ENCODE measurements around the gene ALDH1A1.

ALDH1A1 gene

GRCh38 chr9:72911247-72911775 lies 41.5 kb downstream of the ALDH1A1 start:
- TF ChIP-seq CTCF (IDR thresholded peaks at IDR 0.05; ENCODE audit: poor library complexity, severe bottlenecking): no peak
- Histone ChIP-seq H3K4me1 (ENCODE audit: insufficient read depth, poor library complexity, severe bottlenecking) (no peaks in the 10 kb centered on the region), H3K4me3 (ENCODE audit: severe bottlenecking) (no peak overlapping the region), H3K27me3 (ENCODE audit: insufficient read depth, poor library complexity, severe bottlenecking) (no peaks in the 10 kb centered on the region), H3K36me3 (ENCODE audit: low read depth) (no peaks in the 10 kb centered on the region), H3K27ac (ENCODE audit: poor library complexity, severe bottlenecking) (no peak overlapping the region), H3K9me3 (ENCODE audit: severe bottlenecking) (no peaks in the 10 kb centered on the region)
- ATAC-seq (ENCODE audit: low read depth) (no peak), DNase-seq (ENCODE audit: low spot score) (no peak)

GRCh38 chr9:72909428-72909827 lies 43.4 kb downstream of the ALDH1A1 start:
- no peak for DNase-seq (ENCODE audit: low spot score)
- Histone ChIP-seq H3K4me3 (ENCODE audit: severe bottlenecking) (no peak overlapping the region), H3K27ac (ENCODE audit: poor library complexity, severe bottlenecking) (no peak overlapping the region), H3K36me3 (ENCODE audit: low read depth) (no peaks in the 10 kb centered on the region), H3K27me3 (ENCODE audit: insufficient read depth, poor library complexity, severe bottlenecking) (no peaks in the 10 kb centered on the region), H3K9me3 (ENCODE audit: severe bottlenecking) (no peaks in the 10 kb centered on the region), H3K4me1 (ENCODE audit: insufficient read depth, poor library complexity, severe bottlenecking) (no peaks in the 10 kb centered on the region)
- no peak for TF ChIP-seq CTCF (IDR thresholded peaks at IDR 0.05; ENCODE audit: poor library complexity, severe bottlenecking)
- ATAC-seq (ENCODE audit: low read depth): no peak

- no peaks in the 10 kb centered on the region for H3K9me3 ChIP-seq (ENCODE audit: severe bottlenecking)
- no peak for ATAC-seq (ENCODE audit: low read depth)
- H3K36me3 ChIP-seq (ENCODE audit: low read depth): no peaks in the 10 kb centered on the region
Measured at GRCh38 chr9:72907421-72907820, 45.4 kb downstream of the ALDH1A1 start.

GRCh38 chr9:72906810-72907209 lies 46.0 kb downstream of the ALDH1A1 start:
- H3K27me3 ChIP-seq (ENCODE audit: insufficient read depth, poor library complexity, severe bottlenecking): no peaks in the 10 kb centered on the region
- no peak overlapping the region for H3K27ac ChIP-seq (ENCODE audit: poor library complexity, severe bottlenecking)
- H3K4me1 ChIP-seq (ENCODE audit: insufficient read depth, poor library complexity, severe bottlenecking): no peaks in the 10 kb centered on the region
- no peaks in the 10 kb centered on the region for H3K9me3 ChIP-seq (ENCODE audit: severe bottlenecking)
- no peak for TF ChIP-seq CTCF (IDR thresholded peaks at IDR 0.05; ENCODE audit: poor library complexity, severe bottlenecking)
- DNase-seq (ENCODE audit: low spot score) (no peak), ATAC-seq (ENCODE audit: low read depth) (no peak)
- H3K36me3 ChIP-seq (ENCODE audit: low read depth): no peaks in the 10 kb centered on the region
- no peak overlapping the region for H3K4me3 ChIP-seq (ENCODE audit: severe bottlenecking)

More at GRCh38 chr9:72907421-72907820, 45.4 kb downstream of the ALDH1A1 start:
- Histone ChIP-seq H3K27ac (ENCODE audit: poor library complexity, severe bottlenecking) (no peak overlapping the region), H3K4me3 (ENCODE audit: severe bottlenecking) (no peak overlapping the region), H3K27me3 (ENCODE audit: insufficient read depth, poor library complexity, severe bottlenecking) (no peaks in the 10 kb centered on the region), H3K4me1 (ENCODE audit: insufficient read depth, poor library complexity, severe bottlenecking) (no peaks in the 10 kb centered on the region)
- no peak for DNase-seq (ENCODE audit: low spot score)
- no peak for TF ChIP-seq CTCF (IDR thresholded peaks at IDR 0.05; ENCODE audit: poor library complexity, severe bottlenecking)

Data from RWPE2 (cell line).